ENCODE measurements around the gene CLASP1. TPM values are rescaled to one million over a fixed set of nuclear protein-coding genes. Genes with fewer than 3 reads are reported as not detected.

The CLASP1 gene
- total and polyA plus RNA-seq, 2 of the 8 experiments (the other 6 are each of a cell fraction or from before 2014, with no cell fraction given) = 7.3 to 53.9 TPM

GRCh38 chr2:121336528-121337294 lies 312.6 kb downstream of the CLASP1 start:
- ChIA-PET CTCF (ENCODE audit: partially characterized antibody) (interaction anchor here (0.6 to 9.3 kb wide), 10 partner anchors 9 to 578 kb away, joined by 3 to 109 read pairs (median 6); no protein-coding TSS in a partner anchor), POLR2A (ENCODE audit: partially characterized antibody) (interaction anchor here (0.7 kb wide), 1 partner anchor 51 kb away, joined by 3 read pairs; no protein-coding TSS in a partner anchor)
- no peaks in the 10 kb centered on the region for H3K27me3 ChIP-seq (replicated peaks in 1 of 4; ENCODE audit: control insufficient read depth in 3 of 4, extremely low read depth in 1 of 4, insufficient read depth in 3 of 4, low read length in 3 of 4)
- no peak overlapping the region for H4K91ac ChIP-seq (replicated peaks; ENCODE audit: insufficient read length, low read length)
- H3K23ac ChIP-seq (ENCODE audit: insufficient read length) = no peak overlapping the region
- H2BK5ac ChIP-seq (ENCODE audit: low read depth, low read length) = no peak overlapping the region
- no peak overlapping the region for H2AK5ac ChIP-seq (ENCODE audit: low read depth, low read length)
- H3K27ac ChIP-seq (ENCODE audit: low read depth, low read length) = no peak overlapping the region
- H3K9me3 ChIP-seq (ENCODE audit: insufficient read depth in 2 of 2, low read depth in 1 of 2, low read length in 1 of 2) = no peaks in the 10 kb centered on the region
- no peak overlapping the region for H3K14ac ChIP-seq (ENCODE audit: insufficient read length)
- no peak for FAIRE-seq
- no peaks in the 10 kb centered on the region for H3K79me1 ChIP-seq (ENCODE audit: low read depth, low read length)
- no peak for TF ChIP-seq NANOG (IDR thresholded peaks at IDR 0.05; ENCODE audit: insufficient read depth, low read depth, low read length, poor library complexity, severe bottlenecking)
- TF ChIP-seq, protein P1, sequence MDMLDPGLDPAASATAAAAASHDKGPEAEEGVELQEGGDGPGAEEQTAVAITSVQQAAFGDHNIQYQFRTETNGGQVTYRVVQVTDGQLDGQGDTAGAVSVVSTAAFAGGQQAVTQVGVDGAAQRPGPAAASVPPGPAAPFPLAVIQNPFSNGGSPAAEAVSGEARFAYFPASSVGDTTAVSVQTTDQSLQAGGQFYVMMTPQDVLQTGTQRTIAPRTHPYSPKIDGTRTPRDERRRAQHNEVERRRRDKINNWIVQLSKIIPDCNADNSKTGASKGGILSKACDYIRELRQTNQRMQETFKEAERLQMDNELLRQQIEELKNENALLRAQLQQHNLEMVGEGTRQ (IDR thresholded peaks at IDR 0.05; ENCODE audit: low read length) = no peak
- TF ChIP-seq HDAC2 (IDR thresholded peaks at IDR 0.05; ENCODE audit: borderline replicate concordance in 1 of 2, low read depth in 2 of 2, low read length in 2 of 2) = no peak
- TF ChIP-seq TBP (IDR thresholded peaks at IDR 0.05; ENCODE audit: low read depth, low read length) = no peak
- no peak for TF ChIP-seq FOSL1 (IDR thresholded peaks at IDR 0.05; ENCODE audit: insufficient read depth, low read depth, low read length)
- no peak for TF ChIP-seq SUZ12 (IDR thresholded peaks at IDR 0.05; ENCODE audit: low read length)
- TF ChIP-seq RFX5 (IDR thresholded peaks at IDR 0.05; ENCODE audit: borderline replicate concordance, low read depth, low read length) = no peak
- TF ChIP-seq HDAC6 (IDR thresholded peaks at IDR 0.05; ENCODE audit: low read depth, low read length) = no peak
- no peak for TF ChIP-seq SIRT6 (IDR thresholded peaks at IDR 0.05; ENCODE audit: low read length)
- no peak for TF ChIP-seq POLR2A (IDR thresholded peaks at IDR 0.05; ENCODE audit: control extremely low read depth in 1 of 2, low read depth in 2 of 2, low read length in 2 of 2)
- H3K18ac ChIP-seq (ENCODE audit: extremely low read depth, low read length) = no peak overlapping the region
- H4K20me1 ChIP-seq (replicated peaks in 1 of 2; ENCODE audit: control insufficient read depth in 1 of 2, insufficient read depth in 2 of 2, low read length in 2 of 2) = peaks cover 0 to 4% of the 10 kb centered on the region in 2 experiments
- no peak overlapping the region for H2BK12ac ChIP-seq (ENCODE audit: low read depth, low read length)
- peaks cover 3 to 11% (median 8%) of the 10 kb centered on the region in 4 experiments; a peak in 6 of 8 replicates for H3K36me3 ChIP-seq (ENCODE audit: control insufficient read depth in 2 of 4, insufficient read depth in 4 of 4, low read length in 3 of 4)
- WGBS, 2 experiments (ENCODE audit: extremely low coverage in 1 of 2, insufficient coverage in 1 of 2, insufficient read length in 1 of 2, insufficient replicate concordance in 2 of 2, low coverage in 1 of 2, low lambda C conversion rate in 2 of 2, missing lambda C conversion rate in 1 of 2) = 92% methylated on average over 18 of the region's 18 CpGs; no CpG with 5 or more reads in 1 of the 2 experiments
- no peak overlapping the region for H4K5ac ChIP-seq (ENCODE audit: insufficient read length, low read depth, low read length)
- no peak overlapping the region for H2BK20ac ChIP-seq (ENCODE audit: low read length)
- no peak for DNase-seq (ENCODE audit: low read depth in 1 of 2, low spot score in 2 of 2)
- H2AFZ ChIP-seq (ENCODE audit: low read length) = no peak overlapping the region
- no peaks in the 10 kb centered on the region for H3K79me2 ChIP-seq (ENCODE audit: control insufficient read depth in 1 of 2, insufficient read depth in 2 of 2, low read length in 2 of 2)
- no peak overlapping the region for H2BK120ac ChIP-seq (replicated peaks; ENCODE audit: low read depth, low read length)
- H3K4me3 ChIP-seq (ENCODE audit: extremely low read depth in 1 of 4, insufficient read depth in 2 of 4, low read depth in 3 of 4, low read length in 4 of 4) = no peak overlapping the region
- H4K8ac ChIP-seq (ENCODE audit: extremely low read depth, insufficient read depth, low read length) = no peak overlapping the region; the same call in 1 of the 2 replicates
- peak overlapping the region; percentile 39 for H3K56ac ChIP-seq (replicated peaks; ENCODE audit: insufficient read length, low read depth, low read length)
- H2BK15ac ChIP-seq (ENCODE audit: low read length) = no peak overlapping the region
- H3K4me1 ChIP-seq (replicated peaks in 1 of 4; ENCODE audit: control insufficient read depth in 3 of 4, insufficient read depth in 4 of 4, low read length in 3 of 4) = peaks cover 0 to 11% (median 8%) of the 10 kb centered on the region in 4 experiments; a peak in 5 of 7 replicates
- H3K9ac ChIP-seq (replicated peaks in 1 of 4; ENCODE audit: extremely low read depth in 1 of 4, low read depth in 3 of 4, low read length in 3 of 4) = no peak overlapping the region
- H3K4me2 ChIP-seq (ENCODE audit: insufficient read depth in 1 of 2, low read depth in 2 of 2, low read length in 2 of 2) = no peak overlapping the region
- H3K23me2 ChIP-seq (ENCODE audit: low read depth, low read length) = no peaks in the 10 kb centered on the region
- no peak overlapping the region for H3K4ac ChIP-seq (replicated peaks; ENCODE audit: insufficient read length, low read depth, low read length)

Measured in H1 (cell line).